Neural progenitor cell (in vitro differentiated cells): ENCODE data around the gene ZNF827.

Experiments
- CTCF ChIP-seq: fragments of 200-600 bp; sonication (generic); IDR thresholded peaks from 2 replicates; pipeline ENCODE4 v1.5.1; 2017; ENCODE audit warnings: antibody characterized with exemption, mild to moderate bottlenecking
- EZH2phosphoT487 ChIP-seq: fragments of 200-600 bp; sonication (generic); IDR thresholded peaks from 2 replicates; pipeline ENCODE4 v1.6.1; 2017; ENCODE audit warnings: antibody characterized with exemption

GRCh38 chr4:145982791-145983190, 44.2 kb upstream of the ZNF827 start:
- no peak for TF ChIP-seq CTCF
- TF ChIP-seq EZH2phosphoT487, result no peak
